GM19238 (cell line): ENCODE measurements around the gene IGSF3.
A peak's percentile ranks its signal among the peaks of the same experiment; 100 is the strongest.
"Not testable (repeated sequence)": the region's sequence is repeated elsewhere in the genome, so short reads cannot be mapped to it uniquely, and the experiment has no call there.

Source experiments
- DNase-seq: peaks from one replicate; pipeline ENCODE4 v3.0.0; 2011; ENCODE audit warnings: low spot score; ENCODE audit not compliant: insufficient read length

The IGSF3 gene

GRCh38 chr1:116579259-116579875, 88.2 kb downstream of the IGSF3 start:
- no peak for DNase-seq

DNA sequence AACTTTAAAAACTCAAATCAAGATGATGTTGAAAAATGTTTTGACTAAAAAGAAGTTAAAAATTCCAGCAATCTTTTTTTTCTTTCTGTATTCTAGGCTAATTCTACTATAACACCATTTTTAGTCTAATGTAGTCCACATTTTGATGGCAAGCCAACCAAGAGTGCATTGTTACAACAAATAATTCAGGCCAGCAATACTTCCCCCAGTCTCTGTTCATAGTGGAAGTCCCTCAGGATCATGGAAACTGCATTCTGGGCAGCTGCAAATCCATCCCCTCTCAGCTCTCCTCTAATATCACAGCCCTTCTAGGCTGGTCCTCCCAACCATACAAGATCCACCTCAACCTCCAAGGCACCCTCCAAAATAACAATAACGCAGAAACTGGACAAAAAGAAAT, 89.0 kb downstream of the IGSF3 start:
- no peak for DNase-seq

GRCh38 chr1:116577759-116578314, 89.7 kb downstream of the IGSF3 start:
- no peak for DNase-seq

DNA sequence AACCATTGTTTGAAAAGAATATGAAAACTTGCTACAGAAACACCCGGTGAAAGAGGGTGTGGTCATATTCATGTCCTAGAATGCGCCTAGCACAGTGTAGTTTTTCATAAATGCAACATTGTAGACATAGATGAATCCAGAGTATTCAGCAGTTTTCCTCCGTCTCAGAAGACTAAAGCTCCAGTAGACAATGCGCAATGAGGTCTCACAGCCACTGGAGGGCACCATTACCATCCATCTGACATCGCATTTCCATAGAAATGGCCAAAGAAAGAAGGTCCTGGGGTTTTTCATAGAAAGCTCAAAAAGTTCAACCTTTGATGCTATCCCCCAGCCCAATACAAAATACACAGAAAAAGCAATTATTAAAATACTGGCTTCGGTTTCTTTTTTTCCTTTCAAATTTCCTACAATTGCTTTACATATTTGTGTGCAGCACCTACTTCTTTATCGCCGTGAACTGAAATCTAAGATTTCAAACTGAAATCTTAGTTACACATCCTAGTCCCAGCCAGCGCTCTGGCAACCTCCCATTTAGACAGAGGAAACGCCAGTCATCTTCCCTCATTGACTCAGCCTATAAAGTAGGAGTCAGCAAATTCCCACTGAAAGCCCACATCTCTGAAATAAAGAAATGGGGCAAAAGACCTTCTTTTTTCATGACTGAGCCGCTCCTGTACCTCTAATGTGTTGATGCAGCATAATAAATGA, 92.8 kb downstream of the IGSF3 start:
- peak; percentile 35 for DNase-seq

DNA sequence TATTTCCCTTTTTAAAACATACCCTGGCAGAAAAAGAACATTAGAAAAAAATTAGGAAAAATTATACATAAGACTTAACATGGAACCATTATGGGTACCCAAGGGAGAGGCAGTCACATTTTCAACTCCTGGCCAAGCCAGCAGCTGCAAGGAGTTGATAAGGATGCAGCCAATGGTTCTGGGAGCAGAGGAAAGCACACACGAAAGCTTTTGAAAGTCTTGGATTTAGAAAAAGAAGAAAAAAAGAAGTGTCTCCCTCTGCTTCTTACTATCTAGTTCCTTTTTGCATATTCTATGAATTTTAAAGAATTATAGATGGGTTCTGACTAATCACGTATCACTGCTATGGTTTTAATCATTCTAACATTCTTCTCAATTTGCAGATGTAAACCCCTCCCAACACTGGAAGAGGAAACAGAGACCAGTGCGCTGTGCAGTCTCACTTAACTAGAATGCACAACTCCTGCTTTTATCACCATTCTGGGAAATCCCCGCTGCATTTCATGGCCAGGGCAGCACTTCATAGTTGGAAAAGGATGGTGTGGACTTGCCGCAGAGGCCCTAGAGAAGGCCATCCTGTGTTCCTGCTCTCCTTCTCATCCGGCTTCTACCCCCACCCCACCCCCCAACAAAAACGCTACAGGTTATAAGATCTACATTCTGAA, 94.0 kb downstream of the IGSF3 start:
- no peak for DNase-seq

- DNase-seq: no peak
Measured at GRCh38 chr1:116572771-116573430, 94.6 kb downstream of the IGSF3 start.

DNA sequence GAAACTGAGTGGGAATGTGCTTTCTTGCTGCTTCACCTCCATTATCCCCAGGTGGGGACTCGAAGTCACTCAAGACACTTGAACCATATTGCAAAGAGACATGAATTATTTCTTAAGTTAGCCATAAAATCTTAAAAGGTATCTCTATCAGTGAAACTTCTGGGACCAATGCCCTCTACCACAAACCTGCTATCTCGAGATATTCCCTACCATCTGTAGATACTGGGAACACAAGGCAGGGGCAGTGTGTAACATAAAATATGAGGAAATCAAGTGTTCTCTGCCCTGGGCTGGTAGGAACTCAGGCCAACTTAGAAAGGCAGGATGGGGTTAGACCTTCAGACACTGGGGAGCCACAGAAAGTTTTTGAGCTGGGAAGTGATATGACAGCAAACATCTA, 95.4 kb downstream of the IGSF3 start:
- DNase-seq: no peak

DNA sequence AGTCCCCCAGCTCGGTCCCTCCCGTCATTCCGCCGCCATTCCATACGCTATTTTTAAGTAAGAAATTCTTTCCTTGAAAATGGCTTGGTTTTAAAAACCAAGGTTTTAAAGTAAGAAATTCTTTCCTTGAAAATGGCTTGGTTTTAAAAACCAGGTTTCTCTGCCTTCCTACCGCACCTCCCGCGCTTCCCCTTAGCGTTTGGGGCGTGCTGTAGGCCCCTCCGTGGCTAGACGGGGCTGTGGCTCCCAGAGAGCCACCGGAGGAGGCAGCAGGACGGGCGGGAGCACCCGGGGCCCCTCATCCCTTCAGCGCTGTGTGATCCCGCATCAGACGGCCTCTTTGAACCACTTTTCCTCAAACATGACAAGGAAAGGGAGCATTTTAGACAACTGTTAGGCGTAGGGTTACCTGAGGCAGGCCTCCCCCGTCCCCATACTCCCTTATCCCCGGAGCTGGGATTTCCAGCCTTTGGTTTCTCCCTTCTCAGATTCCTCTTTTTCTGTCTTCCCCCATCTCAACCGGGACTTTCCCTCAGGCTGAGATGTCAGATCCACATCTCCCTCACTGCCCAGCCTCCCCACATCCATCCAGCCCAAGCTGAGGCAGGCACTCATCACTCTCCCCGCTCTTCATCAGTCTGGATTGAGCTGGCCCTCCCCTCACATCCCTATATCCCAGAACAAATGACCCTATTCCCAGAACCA, 96.2 kb downstream of the IGSF3 start:
- DNase-seq: no peak

- peak; percentile 73 for DNase-seq
Measured at GRCh38 chr1:116570358-116571214, 96.9 kb downstream of the IGSF3 start, which contains the start of gene CD58. Gene CD58 (minus strand): TSS chr1:116571026. CDS start chr1:116570972, 54 bp downstream.

GRCh38 chr1:116569776-116570357, 97.7 kb downstream of the IGSF3 start:
- DNase-seq: no peak

- no peak for DNase-seq
Measured at GRCh38 chr1:116569381-116569670, 98.2 kb downstream of the IGSF3 start.

DNA sequence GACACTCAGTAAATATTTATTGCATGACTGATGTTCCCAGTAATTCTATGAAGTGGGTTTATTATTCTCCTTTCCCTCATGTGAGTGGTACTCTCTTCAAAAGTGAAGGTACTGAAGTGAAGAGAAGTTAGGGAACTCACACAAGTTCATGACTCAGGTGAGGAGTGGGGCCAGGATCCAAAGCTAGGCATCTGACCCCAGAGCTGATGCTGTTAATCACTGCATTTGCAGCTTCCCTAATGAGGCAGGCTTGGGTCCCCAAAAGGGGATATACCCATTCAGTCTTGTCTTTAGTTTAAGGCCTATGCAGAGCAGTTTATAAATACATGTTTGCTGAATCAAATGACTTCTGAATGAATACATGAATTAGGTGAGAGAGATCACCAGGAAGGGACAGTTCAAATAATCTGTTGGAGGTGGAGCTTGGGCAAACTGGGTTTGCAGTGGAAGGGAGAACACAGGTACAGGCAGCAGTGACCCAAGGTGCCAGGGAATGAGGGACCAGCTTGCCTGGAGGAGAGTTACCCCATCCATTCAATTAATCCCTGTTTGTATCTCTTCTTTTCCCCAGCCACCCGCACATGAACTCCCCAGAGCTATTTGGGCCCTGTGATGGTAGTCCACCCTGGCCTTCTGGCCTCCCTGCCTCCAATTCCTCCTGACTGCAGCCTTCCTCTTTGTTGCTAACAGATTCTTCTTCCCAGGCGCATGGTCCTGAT, 98.7 kb downstream of the IGSF3 start:
- DNase-seq: no peak

DNA sequence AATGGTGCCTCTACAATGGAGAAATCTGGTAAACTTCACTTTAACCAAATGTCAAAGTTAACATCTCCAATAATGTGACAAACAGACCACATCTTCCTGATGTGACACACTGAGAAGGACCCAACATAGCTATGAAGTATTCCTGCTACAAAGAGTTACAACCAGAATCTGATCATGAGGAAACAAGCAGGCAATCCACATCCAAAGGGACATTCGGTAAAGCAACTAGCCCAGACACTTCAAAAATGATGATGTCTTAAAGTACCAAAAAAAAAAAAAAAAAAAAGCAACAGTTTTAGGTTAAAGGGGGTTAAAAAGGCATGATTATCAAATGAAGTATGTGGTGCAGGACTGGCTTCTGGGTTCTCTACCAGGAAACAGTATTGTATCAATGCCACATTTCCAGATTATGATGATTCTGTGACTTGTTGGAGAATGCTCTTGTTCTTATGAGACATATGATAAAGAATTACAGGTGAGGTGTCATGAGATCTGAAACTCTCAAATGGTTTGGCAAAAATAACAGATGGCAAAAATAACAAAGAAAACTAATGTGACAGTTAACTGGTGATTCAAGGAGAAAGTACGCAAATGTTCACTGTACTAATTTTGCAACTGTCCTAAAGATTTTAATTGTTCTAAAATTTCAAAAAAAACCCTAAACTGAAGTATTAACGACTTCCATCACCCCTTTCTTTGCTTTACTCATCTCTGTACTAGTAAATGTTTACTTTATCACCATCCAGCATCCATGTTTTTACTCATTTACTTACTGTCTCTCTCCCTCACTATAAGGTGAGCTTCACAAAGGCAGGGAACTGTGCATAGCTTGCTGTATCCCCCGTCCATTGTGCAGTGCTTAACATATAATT, 99.5 kb downstream of the IGSF3 start:
- no peak for DNase-seq

DNA sequence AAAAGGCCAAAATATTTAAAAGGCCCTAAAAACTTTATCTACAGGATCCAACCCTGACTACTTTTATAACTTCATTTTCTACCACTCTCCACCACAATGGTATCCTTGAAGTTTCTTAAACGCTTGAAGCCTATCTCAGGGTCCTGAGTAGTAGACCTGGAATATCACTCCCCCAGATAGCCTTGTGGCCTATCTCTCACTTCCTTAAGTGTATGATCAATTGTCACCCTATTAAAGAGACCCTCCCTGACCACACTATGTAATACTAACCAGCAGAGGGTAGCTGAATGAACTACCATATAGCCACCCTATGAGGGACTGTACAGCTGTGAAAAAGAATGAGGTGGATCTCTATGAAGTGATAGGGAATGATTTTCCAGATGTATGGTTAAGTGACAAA, 102.3 kb downstream of the IGSF3 start:
- DNase-seq: no peak

- no peak for DNase-seq
Measured at GRCh38 chr1:116564426-116564825, 103.1 kb downstream of the IGSF3 start.

DNA sequence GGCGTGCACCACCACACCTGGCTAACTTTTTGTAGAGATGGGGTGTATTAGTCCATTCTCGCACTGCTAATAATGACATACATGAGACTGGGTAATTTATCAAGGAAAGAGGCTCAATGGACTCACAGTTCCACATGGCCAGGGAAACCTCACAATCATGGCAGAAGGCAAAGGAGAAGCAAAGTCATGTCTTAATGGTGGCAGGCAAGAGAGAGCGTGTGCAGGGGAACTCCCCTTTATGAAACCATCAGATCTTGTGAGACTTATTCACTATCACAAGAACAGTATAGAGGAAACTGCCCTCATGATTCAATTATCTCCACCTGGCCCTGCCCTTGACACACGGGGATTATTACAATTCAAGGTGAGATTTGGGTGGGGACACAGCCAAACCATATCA, 105.1 kb downstream of the IGSF3 start:
- DNase-seq: not testable (repeated sequence)

DNA sequence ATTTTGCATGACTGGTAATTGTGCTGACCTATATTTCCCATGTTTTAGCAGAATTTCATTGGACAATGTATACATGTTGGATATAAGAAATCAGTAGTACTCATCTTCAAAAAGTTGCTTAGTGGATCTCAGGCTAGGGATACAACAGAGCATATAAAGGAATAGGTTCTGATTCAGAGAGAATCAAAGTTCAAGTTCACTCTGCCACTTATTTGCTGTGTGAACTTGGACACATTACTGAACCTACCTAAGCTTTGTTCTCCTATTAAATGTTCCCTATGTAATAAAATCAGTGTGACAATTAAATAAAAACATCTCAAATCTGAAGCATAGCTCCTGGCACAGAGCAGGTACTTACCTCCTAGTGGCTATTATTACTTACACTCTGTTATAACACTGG, 106.0 kb downstream of the IGSF3 start:
- no peak for DNase-seq

DNA sequence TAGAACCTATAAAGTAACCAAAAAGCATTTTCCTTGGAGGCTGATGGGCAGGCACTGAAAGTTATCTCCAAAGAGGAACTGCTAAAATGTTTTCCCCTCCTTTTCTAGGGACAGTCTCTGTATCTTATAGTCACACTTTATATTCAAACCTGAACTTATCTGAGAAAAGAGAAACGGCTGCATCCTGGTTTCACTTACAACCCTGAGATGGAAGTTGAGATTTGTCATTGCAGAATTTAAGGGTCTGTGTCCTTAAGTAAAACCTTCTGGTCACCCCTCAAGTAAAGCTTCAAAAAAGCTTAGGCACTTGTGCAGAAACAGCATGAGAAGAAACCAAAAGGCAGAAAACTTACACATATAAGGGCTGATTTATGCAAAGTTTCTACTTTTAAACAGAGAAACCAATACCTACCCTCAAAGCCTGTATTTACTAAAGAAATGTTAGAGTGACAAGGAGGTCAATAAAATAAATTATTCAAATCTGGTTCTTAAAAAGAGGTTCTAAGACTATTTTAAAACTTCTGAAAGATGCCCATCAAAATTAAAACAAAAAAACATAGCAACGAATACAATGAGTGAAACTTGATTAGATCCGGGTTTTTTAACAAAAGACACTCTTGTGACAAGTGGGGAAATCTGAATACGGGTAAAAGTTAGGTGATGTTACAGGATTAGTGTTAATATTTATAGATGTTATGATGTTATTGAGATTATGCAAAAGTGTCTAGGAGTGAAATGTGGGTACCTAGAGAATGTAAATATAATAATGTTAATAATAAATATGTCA, 106.6 kb downstream of the IGSF3 start:
- DNase-seq: no peak
